Psoas muscle (tissue), 8 donors: ENCODE data around the gene OR52B2. TPM values are rescaled to one million over a fixed set of nuclear protein-coding genes. Genes with fewer than 3 reads are reported as not detected.

Source experiments
- ATAC-seq, 4 donors: fragments of 200-7000 bp; cut with Tn5 transposase; one replicate each; pipeline ENCODE4 v1.9.1; 2020; ENCODE audit warnings: moderate library complexity in 3 of 4, mild to moderate bottlenecking in 2 of 4
- DNase-seq, 2 donors: peaks; one replicate each; pipeline ENCODE4 v3.0.0-alpha.2; 2020
- H3K27ac ChIP-seq: fragments of 200-600 bp; one replicate; pipeline ENCODE4 v1.8.0; 2022
- H3K27me3 ChIP-seq, 3 donors: fragments of 200-600 bp in 1 of 3; one replicate each; pipeline versions ENCODE4 v1.6.1 to v1.8.0; 2013 to 2022; ENCODE audit warnings: low read length in 2 of 3, mild to moderate bottlenecking in 2 of 3, moderate library complexity in 1 of 3; ENCODE audit not compliant: insufficient read depth in 3 of 3
- H3K36me3 ChIP-seq, 2 donors: fragments of 200-600 bp in 1 of 2; one replicate each; pipeline versions ENCODE4 v1.6.1 to v1.8.0; 2013 to 2022; ENCODE audit warnings: low read depth in 1 of 2, mild to moderate bottlenecking in 1 of 2, moderate library complexity in 1 of 2; ENCODE audit not compliant: insufficient read depth in 1 of 2
- H3K4me1 ChIP-seq: fragments of 200-600 bp; one replicate; pipeline ENCODE4 v1.8.0; 2022
- H3K4me3 ChIP-seq: fragments of 200-600 bp; one replicate; pipeline ENCODE4 v1.8.0; 2022; ENCODE audit warnings: mild to moderate bottlenecking
- H3K9me3 ChIP-seq: fragments of 200-600 bp; one replicate; pipeline ENCODE4 v1.8.0; 2022
- WGBS, 3 donors: extraction: QIAGEN DNeasy Blood & Tissue Kit; methylation state at CpG; one replicate each; pipeline versions ENCODE4 v1.1.6 to v1.1.7; 2013; 5-methylcytosine and 5-hydroxymethylcytosine counted together
- intact Hi-C, 2 donors: fragments of 100-400 bp; cut with DNase I; formaldehyde crosslinking; loops; one replicate each; pipeline versions ENCODE4 v1.11.0 to v1.14.2; 2022
- polyA plus RNA-seq, 3 donors: library from polyadenylated mRNA; stranded (reverse); fragments of 200-250 nt; gene quantifications; one replicate each; pipeline ENCODE4 v1.2.3, GENCODE V29; 2013
- total RNA-seq, 4 donors: library from RNA; stranded (reverse); fragmentation: NEBNext Ultra II Directional in 2 of 4; extraction: Animal tissue kit (Norgen Biotek cat#: 25700) in 2 of 4; gene quantifications; one replicate each; pipeline versions ENCODE4 v1.2.1 to v1.2.4, GENCODE V29; 2021 to 2023
- TF ChIP-seq, protein P1 (sequence below): fragments of 200-600 bp; IDR thresholded peaks from one replicate; pipeline ENCODE4 v1.8.0; 2022; ENCODE audit warnings: antibody characterized with exemption
- donor health status: healthy with polysubstance abuse.
- donor health status: DM: no; HTN: no; CAD: no; lungs with moderate emphysema.
- donor health status: Bipolar disorder and iron deficiency.
- donor health status: healthy.
- donor health status: DM: yes; HTN: yes; CAD: no.
- donor health status: DM: no; HTN: no; CAD: no.
- donor health status: DM: no; HTN: no; CAD: no.
- donor health status: DM: yes; HTN: yes; CAD: no.

The OR52B2 gene
- total and polyA plus RNA-seq, 7 donors: not detected

DNA sequence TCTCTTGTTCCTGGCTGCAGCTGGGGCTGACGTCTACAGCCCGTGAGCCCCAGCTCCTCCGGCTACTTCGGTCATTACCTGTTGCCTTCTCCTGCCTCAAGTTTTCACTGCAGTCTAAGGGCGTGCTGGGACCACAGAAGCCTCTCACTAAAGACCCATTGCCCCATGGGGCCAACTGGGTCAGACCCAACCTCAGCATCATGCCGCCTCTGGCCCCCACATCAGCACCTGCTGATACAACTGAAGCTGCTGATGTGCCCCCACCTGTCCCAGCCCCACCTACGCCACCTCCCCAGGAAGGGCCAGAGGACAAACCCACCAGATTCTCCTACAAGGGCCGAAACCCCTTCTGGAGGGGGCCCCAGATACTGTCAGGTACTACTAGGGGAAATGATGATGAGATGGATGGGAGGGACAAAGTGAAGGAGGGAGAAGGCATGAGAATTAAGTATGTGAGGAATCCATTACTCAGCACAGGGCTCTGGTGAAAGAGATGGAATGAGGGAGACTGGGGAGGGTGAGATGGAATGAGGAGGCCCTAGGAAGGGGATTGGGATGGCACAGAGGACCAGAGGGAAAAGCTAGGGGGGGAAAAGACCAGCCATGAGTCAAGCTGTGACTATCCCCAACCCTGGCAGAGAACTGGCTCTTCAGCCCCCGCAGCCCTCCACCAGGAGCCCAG lies 40.3 kb upstream of the OR52B2 start:
- DNase-seq (no peak), ATAC-seq (no peak)
- intact Hi-C loops: no loop called here
- no peaks in the 10 kb centered on the region for H3K27me3 ChIP-seq
- no peak overlapping the region for H3K27ac ChIP-seq
- H3K9me3 ChIP-seq: no peaks in the 10 kb centered on the region
- H3K36me3 ChIP-seq: peaks cover 2 to 96% of the 10 kb centered on the region in 2 donors
- H3K4me3 ChIP-seq: no peak overlapping the region
- TF ChIP-seq, protein P1, sequence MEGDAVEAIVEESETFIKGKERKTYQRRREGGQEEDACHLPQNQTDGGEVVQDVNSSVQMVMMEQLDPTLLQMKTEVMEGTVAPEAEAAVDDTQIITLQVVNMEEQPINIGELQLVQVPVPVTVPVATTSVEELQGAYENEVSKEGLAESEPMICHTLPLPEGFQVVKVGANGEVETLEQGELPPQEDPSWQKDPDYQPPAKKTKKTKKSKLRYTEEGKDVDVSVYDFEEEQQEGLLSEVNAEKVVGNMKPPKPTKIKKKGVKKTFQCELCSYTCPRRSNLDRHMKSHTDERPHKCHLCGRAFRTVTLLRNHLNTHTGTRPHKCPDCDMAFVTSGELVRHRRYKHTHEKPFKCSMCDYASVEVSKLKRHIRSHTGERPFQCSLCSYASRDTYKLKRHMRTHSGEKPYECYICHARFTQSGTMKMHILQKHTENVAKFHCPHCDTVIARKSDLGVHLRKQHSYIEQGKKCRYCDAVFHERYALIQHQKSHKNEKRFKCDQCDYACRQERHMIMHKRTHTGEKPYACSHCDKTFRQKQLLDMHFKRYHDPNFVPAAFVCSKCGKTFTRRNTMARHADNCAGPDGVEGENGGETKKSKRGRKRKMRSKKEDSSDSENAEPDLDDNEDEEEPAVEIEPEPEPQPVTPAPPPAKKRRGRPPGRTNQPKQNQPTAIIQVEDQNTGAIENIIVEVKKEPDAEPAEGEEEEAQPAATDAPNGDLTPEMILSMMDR: no peak
- WGBS, 3 donors: 96 to 97% (median 97%) methylated on average over 9 of the region's 9 CpGs
- no peaks in the 10 kb centered on the region for H3K4me1 ChIP-seq

DNA sequence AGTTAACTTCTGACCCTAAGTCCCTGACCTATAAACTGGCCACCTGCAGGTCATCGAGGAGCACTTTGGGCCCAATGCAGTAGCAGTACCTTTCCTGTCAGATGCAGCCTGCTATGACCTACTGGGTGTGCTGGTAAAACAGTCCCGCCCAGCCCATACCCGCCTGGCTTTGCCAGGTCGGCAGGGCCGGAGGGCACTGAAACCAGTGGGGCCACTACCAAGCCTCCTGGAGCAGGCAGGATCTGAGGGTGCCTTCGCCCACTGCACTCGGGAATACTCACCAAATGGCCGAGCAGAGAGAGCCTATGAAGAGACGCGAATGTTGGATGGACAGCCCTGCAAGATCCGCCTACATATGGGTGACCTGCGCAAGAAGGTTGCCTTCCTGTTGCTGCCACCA lies 39.7 kb upstream of the OR52B2 start:
- intact Hi-C loops: no loop called here
- Histone ChIP-seq H3K4me1 (no peaks in the 10 kb centered on the region), H3K9me3 (no peaks in the 10 kb centered on the region), H3K36me3 (peaks cover 4 to 95% of the 10 kb centered on the region in 2 donors), H3K27ac (no peak overlapping the region), H3K4me3 (no peak overlapping the region), H3K27me3 (no peaks in the 10 kb centered on the region)
- DNase-seq: no peak
- WGBS, 3 donors: 95 to 96% (median 95%) methylated on average over 12 of the region's 12 CpGs
- ATAC-seq: no peak
- TF ChIP-seq, protein P1: no peak

DNA sequence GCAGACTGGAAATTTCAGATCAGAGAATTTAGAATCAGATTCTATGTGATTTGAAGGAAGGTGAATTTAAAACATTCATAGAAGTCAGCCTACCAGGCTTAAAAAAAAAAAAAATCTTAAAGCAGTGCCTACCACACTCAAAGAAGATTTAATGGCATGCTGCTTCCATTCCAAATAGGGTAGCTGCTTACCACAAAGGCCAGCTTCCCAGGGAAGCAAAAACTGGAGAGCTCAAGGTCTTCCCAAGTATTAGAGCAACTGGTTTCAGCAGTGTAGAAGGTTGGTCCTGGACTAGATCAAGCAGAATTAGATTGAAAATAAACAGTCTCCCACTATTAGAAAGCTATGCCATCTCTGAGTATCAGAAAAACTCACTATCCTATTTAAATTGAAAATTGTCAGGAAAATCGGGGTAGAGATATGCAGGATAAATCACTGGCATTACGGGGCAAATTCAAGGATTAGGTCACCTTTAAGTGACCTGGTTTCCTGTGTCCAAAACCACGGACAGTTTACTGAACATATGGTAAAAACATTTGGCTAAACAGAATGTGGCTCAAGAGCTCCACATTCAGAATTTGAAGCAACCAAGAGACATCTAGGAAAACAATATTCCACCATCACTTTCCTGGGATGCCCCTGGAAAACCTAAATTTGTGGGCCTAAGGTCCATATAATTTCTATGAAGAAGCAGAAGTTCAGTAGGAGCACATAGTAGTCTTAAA lies 36.5 kb upstream of the OR52B2 start:
- TF ChIP-seq, protein P1: no peak
- Histone ChIP-seq H3K36me3 (peaks cover 7 to 69% of the 10 kb centered on the region in 2 donors), H3K4me1 (no peaks in the 10 kb centered on the region), H3K9me3 (no peaks in the 10 kb centered on the region), H3K4me3 (no peak overlapping the region), H3K27ac (no peak overlapping the region), H3K27me3 (no peaks in the 10 kb centered on the region)
- ATAC-seq: no peak
- DNase-seq: no peak
- 57 to 63% (median 61%) methylated on average over 3 of the region's 3 CpGs for WGBS, 3 donors
- intact Hi-C loops: no loop called here

- H3K36me3 ChIP-seq: peaks cover 7 to 57% of the 10 kb centered on the region in 2 donors
- no peak within 1 kb of the TSS for H3K4me3 ChIP-seq
- intact Hi-C loops: no loop called here
- 90 to 100% (median 92%) methylated on average over 1 of the region's 1 CpG for WGBS, 3 donors
- H3K27me3 ChIP-seq: no peaks in the 10 kb centered on the region
- DNase-seq (no peak), ATAC-seq (no peak)
- H3K9me3 ChIP-seq: no peaks in the 10 kb centered on the region
- TF ChIP-seq, protein P1: no peak
- no peak within 1 kb of the TSS for H3K27ac ChIP-seq
- H3K4me1 ChIP-seq: no peaks in the 10 kb centered on the region
Observed at GRCh38 chr11:6205366-6205765, 35.2 kb upstream of the OR52B2 start, which contains the start of gene C11orf42. TSS of gene C11orf42 (plus strand) at chr11:6205557. CDS start at chr11:6205616, 59 bp downstream.
